OCI-M1 (cell line): ENCODE measurements around the gene EIF1AD.
A peak's percentile ranks its signal among the peaks of the same experiment; 100 is the strongest.
"Not testable (repeated sequence)": the region's sequence is repeated elsewhere in the genome, so short reads cannot be mapped to it uniquely, and the experiment has no call there.

Experiments used
- DNase-seq: peaks from one replicate; lab custom pipeline; 2025; lab: John Stamatoyannopoulos, UW

EIF1AD gene

GRCh38 chr11:66001942-66002647, at the start of gene EIF1AD, which contains the start of gene BANF1:
Gene EIF1AD (minus strand): TSS chr11:66002157. CDS start chr11:66000389, 1,768 bp downstream.
Gene BANF1 (plus strand): TSS chr11:66002503. CDS start chr11:66003251, 748 bp downstream.
- peak; percentile 99 for DNase-seq

GRCh38 chr11:66051371-66051765, 49.4 kb upstream of the EIF1AD start:
- DNase-seq, result no peak

GRCh38 chr11:66050581-66051231, 48.7 kb upstream of the EIF1AD start:
- DNase-seq, result peak; percentile 36

- no peak for DNase-seq
Measured at GRCh38 chr11:66048547-66049323, 46.8 kb upstream of the EIF1AD start, which contains the start of gene GAL3ST3. Gene GAL3ST3 (minus strand): TSS chr11:66049161. CDS start chr11:66045415, 3,746 bp downstream.

GRCh38 chr11:66047541-66048365, 45.8 kb upstream of the EIF1AD start:
- no peak for DNase-seq

DNA sequence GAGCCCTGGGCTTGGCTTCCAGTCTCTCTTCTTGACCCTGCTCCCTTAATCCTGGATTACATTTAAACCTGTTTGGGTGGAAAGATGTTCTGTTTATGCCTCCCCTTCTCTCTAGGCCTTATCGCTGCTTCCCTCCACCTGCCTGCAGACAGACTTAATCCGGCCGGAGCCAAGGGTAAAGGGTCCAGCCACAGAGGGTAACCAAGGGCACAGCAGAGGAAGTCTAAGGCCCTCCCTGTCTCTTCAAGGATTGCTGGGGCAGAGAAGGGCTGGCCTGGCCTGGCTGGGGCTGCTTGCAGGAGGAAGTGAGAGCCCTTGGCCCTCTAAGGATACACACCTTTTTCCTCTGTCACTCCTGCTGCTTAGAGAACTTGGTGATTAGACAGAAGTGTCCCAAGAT, 44.9 kb upstream of the EIF1AD start:
- no peak for DNase-seq

DNA sequence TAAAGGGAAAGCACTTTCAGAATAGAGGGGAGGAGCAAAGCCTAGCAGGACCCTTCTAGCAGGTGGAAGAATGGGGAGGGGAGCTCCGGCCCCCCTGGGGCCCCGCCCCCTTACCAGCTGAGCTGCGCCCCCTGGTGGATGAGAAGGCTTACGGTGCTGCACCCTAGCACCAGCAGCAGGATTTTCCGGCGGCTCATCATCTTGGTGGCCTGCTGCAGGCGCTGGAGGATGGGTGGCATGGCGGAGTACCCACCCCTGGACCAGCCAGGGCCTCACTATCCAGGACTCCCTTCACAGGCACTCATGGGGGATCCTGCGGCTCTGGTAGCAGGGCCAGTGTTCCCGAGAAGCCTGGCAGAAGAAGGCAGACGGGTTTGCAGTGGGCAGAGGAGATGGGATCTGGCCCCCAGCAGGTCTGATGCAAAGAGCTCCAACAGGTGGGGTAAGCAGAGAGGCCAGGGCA, 43.3 kb upstream of the EIF1AD start:
- DNase-seq, result peak; percentile 88

DNA sequence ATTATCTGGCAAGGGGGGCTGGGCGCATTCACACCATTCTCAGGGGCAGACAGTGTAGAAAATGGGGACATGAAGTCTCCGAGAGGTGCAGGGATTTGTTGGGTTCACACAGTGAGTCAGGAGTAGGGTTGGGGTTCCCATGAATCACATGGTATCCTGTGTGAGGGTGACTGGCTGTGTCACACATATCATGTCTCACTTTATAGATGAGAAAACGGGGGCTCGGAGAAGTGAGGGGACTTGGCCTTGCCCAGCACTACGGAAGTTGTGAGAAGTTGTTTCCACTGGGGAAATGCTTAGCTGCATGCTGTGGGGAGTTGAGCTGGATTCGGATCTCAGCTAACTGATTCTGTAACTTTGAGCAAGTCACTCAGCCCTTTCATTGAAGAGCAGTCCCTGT, 42.8 kb upstream of the EIF1AD start:
- DNase-seq, result no peak

- no peak for DNase-seq
Measured at GRCh38 chr11:66042996-66043906, 41.3 kb upstream of the EIF1AD start.

DNA sequence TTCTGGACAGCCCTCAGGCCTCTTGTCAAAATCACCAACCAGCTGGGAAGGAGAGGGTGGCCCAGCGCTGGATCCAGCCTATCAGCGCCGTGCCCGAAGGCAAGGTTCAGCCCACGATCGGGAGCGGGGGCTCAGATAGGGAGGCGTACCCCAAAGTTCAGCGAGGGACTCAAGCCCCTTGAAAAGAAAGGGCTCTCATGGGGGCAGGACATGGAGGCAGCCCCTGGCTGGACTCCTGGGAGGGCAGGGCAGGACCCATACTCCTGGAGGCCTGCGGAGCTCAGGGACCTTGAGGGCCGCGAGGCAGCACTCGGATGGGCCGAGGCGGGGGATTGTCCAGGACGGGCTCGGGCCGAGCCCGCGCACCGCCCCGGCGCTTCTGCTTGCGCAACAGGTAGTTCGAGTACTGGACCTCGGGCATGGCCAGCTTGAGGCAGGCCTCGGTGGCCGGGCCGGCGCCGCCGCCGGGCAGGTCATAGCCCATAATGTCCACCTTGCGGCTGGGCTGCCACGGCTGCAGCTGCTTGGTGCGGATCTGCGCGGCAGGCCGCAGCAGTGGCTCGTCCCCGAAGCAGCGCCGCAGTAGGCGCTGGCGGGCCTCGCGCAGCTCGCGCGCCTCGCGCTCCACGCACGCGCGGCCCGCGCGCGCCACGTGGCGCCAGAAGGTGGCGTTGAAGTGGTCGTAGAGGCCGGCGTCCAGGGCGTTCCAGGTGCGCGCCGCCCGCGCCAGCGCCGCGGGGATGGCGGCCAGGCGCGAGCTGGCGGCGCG, 40.5 kb upstream of the EIF1AD start:
- DNase-seq, result no peak

DNA sequence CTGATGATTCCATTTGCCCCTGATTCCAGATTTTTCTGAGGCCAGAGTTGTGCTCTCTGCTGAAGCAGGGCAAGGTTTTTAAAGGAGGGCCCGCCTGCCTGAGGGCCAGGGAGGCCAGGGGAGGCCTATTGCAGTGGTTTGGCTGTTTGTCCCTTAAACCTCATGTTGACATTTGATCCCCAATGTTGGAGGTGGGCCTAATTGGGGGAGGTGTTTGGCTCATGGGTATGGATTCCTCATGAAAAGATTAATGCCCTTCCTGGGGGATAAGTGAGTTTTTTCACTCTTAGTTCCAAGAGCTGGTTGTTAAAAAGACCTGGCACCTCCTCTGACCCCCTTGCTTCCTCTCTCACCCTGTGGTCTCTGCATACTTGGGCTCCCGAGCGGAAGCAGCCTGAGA, 37.8 kb upstream of the EIF1AD start:
- no peak for DNase-seq

GRCh38 chr11:66037327-66037726, 35.4 kb upstream of the EIF1AD start:
- no peak for DNase-seq

GRCh38 chr11:66036334-66036710, 34.4 kb upstream of the EIF1AD start:
- DNase-seq, result no peak

DNA sequence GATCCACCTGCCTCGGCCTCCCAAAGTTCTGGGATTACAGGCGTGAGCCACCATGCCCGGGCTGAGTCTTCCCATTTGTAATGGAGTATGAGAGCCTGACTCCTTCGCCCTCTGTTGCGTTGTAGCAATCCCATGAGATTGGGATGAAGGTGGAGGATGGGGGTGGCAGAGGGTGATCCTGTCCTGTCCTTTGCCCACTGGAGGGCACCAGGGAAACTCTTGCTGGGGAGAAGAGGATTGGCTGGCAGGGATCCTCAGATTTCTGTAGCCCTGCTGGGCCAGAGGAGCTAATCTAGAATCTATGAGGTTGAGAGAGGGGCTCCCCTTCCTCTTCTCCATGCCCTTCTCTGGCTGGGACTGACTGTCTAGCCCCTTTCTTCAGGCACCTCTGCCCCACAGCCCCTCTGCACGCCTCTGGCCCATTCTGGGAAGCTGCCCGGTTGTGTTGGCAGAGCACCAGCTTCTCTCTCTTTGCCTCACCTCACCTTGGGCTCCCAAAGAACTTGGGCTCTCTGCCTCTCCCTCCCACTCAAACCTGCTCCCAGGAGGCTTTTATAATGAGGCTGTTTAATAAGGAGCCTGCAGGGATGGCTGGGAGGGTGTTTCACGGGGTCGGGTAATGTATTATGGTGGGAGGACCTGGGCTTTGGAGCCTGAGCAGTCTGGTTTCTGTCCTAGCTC, 33.8 kb upstream of the EIF1AD start:
- no peak for DNase-seq

- no peak for DNase-seq
Measured at GRCh38 chr11:66032957-66033735, 31.2 kb upstream of the EIF1AD start.

- no peak for DNase-seq
Measured at GRCh38 chr11:66026017-66026529, 24.1 kb upstream of the EIF1AD start, which contains the start of gene CATSPER1. Gene CATSPER1 (minus strand): TSS chr11:66026479. CDS start chr11:66026379, 100 bp downstream.

GRCh38 chr11:66023186-66023440, 21.2 kb upstream of the EIF1AD start:
- not testable (repeated sequence) for DNase-seq
